ENCODE measurements around the gene ZNHIT2. TPM values are rescaled to one million over a fixed set of nuclear protein-coding genes. Genes with fewer than 3 reads are reported as not detected.

The ZNHIT2 gene
- total RNA-seq, 6 experiments from 2014 or later: 9.3 to 13.6 (median 11.1) TPM

- DNase-seq: no peak
- Mint-ChIP-seq H3K4me3 (no peak overlapping the region), H3K36me3 (ENCODE audit: low read depth) (no peaks in the 10 kb centered on the region), H3K27ac (no peak overlapping the region), H3K9me3 (no peaks in the 10 kb centered on the region), H3K27me3 (ENCODE audit: insufficient read depth) (no peaks in the 10 kb centered on the region; the same call in 1 of the 2 replicates), H3K4me1 (ENCODE audit: low read depth) (no peaks in the 10 kb centered on the region)
- TF ChIP-seq CTCF (IDR thresholded peaks at IDR 0.05): no peak
Observed at GRCh38 chr11:65067446-65067845, 50.1 kb downstream of the ZNHIT2 start.

- no peaks in the 10 kb centered on the region for H3K36me3 Mint-ChIP-seq (ENCODE audit: low read depth)
- no peaks in the 10 kb centered on the region for H3K9me3 Mint-ChIP-seq
- no peak for TF ChIP-seq CTCF (IDR thresholded peaks at IDR 0.05)
- H3K4me3 Mint-ChIP-seq: no peak overlapping the region
- H3K4me1 Mint-ChIP-seq (ENCODE audit: low read depth): no peaks in the 10 kb centered on the region
- no peak overlapping the region for H3K27ac Mint-ChIP-seq
- H3K27me3 Mint-ChIP-seq (ENCODE audit: insufficient read depth): no peaks in the 10 kb centered on the region; the same call in 1 of the 2 replicates
- no peak for DNase-seq
Observed at GRCh38 chr11:65066805-65067291, 50.7 kb downstream of the ZNHIT2 start.

Small RNA genes lying within 50 kb of the gene (microRNA-seq; reads per million reads assigned to microRNA genes)
- gene MIR6751: not detected

Other genes with a start within 250 kb of the ZNHIT2 start
- 100 to 1,000 TPM; 189 to 227 (median 197) TPM for gene EHD1, start 239.1 kb downstream of the ZNHIT2 start, total RNA-seq (2021; fragmentation: NEBNext Ultra II Directional; extraction: Animal tissue kit (Norgen Biotek cat#: 25700))
- 10 to 100 TPM; 19.0 to 21.7 (median 20.0) TPM for gene ATG2A, start 200.5 kb downstream of the ZNHIT2 start, total RNA-seq (2021; fragmentation: NEBNext Ultra II Directional; extraction: Animal tissue kit (Norgen Biotek cat#: 25700))
- gene PPP2R5B, start 193.0 kb downstream of the ZNHIT2 start, total RNA-seq (2021; fragmentation: NEBNext Ultra II Directional; extraction: Animal tissue kit (Norgen Biotek cat#: 25700)): 10 to 100 TPM; 16.2 to 28.1 (median 19.6) TPM
- not detected for gene GPHA2, start 181.8 kb downstream of the ZNHIT2 start, total RNA-seq (2021; fragmentation: NEBNext Ultra II Directional; extraction: Animal tissue kit (Norgen Biotek cat#: 25700))
- gene MAJIN, start 145.6 kb downstream of the ZNHIT2 start, total RNA-seq (2021; fragmentation: NEBNext Ultra II Directional; extraction: Animal tissue kit (Norgen Biotek cat#: 25700)): not detected
- under 1 TPM; 0.22 to 0.45 (median 0.36) TPM for gene BATF2, start 120.7 kb downstream of the ZNHIT2 start, total RNA-seq (2021; fragmentation: NEBNext Ultra II Directional; extraction: Animal tissue kit (Norgen Biotek cat#: 25700))
- 10 to 100 TPM; 76.9 to 92.1 (median 87.2) TPM for gene ARL2, start 103.5 kb downstream of the ZNHIT2 start, total RNA-seq (2021; fragmentation: NEBNext Ultra II Directional; extraction: Animal tissue kit (Norgen Biotek cat#: 25700))
- gene SNX15, start 90.3 kb downstream of the ZNHIT2 start, total RNA-seq (2021; fragmentation: NEBNext Ultra II Directional; extraction: Animal tissue kit (Norgen Biotek cat#: 25700)): 10 to 100 TPM; 18.7 to 26.6 (median 25.0) TPM
- 10 to 100 TPM; 15.3 to 21.5 (median 18.0) TPM for gene SAC3D1, start 76.5 kb downstream of the ZNHIT2 start, total RNA-seq (2021; fragmentation: NEBNext Ultra II Directional; extraction: Animal tissue kit (Norgen Biotek cat#: 25700))
- not detected for gene NAALADL1, start 59.1 kb downstream of the ZNHIT2 start, total RNA-seq (2021; fragmentation: NEBNext Ultra II Directional; extraction: Animal tissue kit (Norgen Biotek cat#: 25700))
- 10 to 100 TPM; 14.3 to 28.3 (median 26.6) TPM for gene CDCA5, start 33.7 kb downstream of the ZNHIT2 start, total RNA-seq (2021; fragmentation: NEBNext Ultra II Directional; extraction: Animal tissue kit (Norgen Biotek cat#: 25700))
- 10 to 100 TPM; 41.0 to 56.6 (median 53.6) TPM for gene ZFPL1, start 33.5 kb downstream of the ZNHIT2 start, total RNA-seq (2021; fragmentation: NEBNext Ultra II Directional; extraction: Animal tissue kit (Norgen Biotek cat#: 25700))
- 10 to 100 TPM; 61.2 to 90.1 (median 79.4) TPM for gene VPS51, start 21.5 kb downstream of the ZNHIT2 start, total RNA-seq (2021; fragmentation: NEBNext Ultra II Directional; extraction: Animal tissue kit (Norgen Biotek cat#: 25700))
- gene TM7SF2, start 5.8 kb downstream of the ZNHIT2 start, total RNA-seq (2021; fragmentation: NEBNext Ultra II Directional; extraction: Animal tissue kit (Norgen Biotek cat#: 25700)): 1 to 10 TPM; 3.8 to 6.4 (median 4.9) TPM
- 100 to 1,000 TPM; 631 to 750 (median 715) TPM for gene FAU, start 4.4 kb upstream of the ZNHIT2 start, total RNA-seq (2021; fragmentation: NEBNext Ultra II Directional; extraction: Animal tissue kit (Norgen Biotek cat#: 25700))
- 10 to 100 TPM; 53.2 to 59.7 (median 56.9) TPM for gene MRPL49, start 4.6 kb upstream of the ZNHIT2 start, total RNA-seq (2021; fragmentation: NEBNext Ultra II Directional; extraction: Animal tissue kit (Norgen Biotek cat#: 25700))
- gene SYVN1, start 16.8 kb upstream of the ZNHIT2 start, total RNA-seq (2021; fragmentation: NEBNext Ultra II Directional; extraction: Animal tissue kit (Norgen Biotek cat#: 25700)): 10 to 100 TPM; 39.9 to 46.9 (median 42.9) TPM
- not detected for gene SPDYC, start 52.5 kb upstream of the ZNHIT2 start, total RNA-seq (2021; fragmentation: NEBNext Ultra II Directional; extraction: Animal tissue kit (Norgen Biotek cat#: 25700))
- 100 to 1,000 TPM; 203 to 271 (median 231) TPM for gene CAPN1, start 64.2 kb upstream of the ZNHIT2 start, total RNA-seq (2021; fragmentation: NEBNext Ultra II Directional; extraction: Animal tissue kit (Norgen Biotek cat#: 25700))
- gene POLA2, start 144.3 kb upstream of the ZNHIT2 start, total RNA-seq (2021; fragmentation: NEBNext Ultra II Directional; extraction: Animal tissue kit (Norgen Biotek cat#: 25700)): 10 to 100 TPM in 5 of 6 experiments, 1 to 10 TPM in 1; 8.6 to 18.3 (median 15.3) TPM
- gene CDC42EP2, start 197.2 kb upstream of the ZNHIT2 start, total RNA-seq (2021; fragmentation: NEBNext Ultra II Directional; extraction: Animal tissue kit (Norgen Biotek cat#: 25700)): 10 to 100 TPM; 19.0 to 35.3 (median 22.6) TPM
- gene DPF2, start 216.2 kb upstream of the ZNHIT2 start, total RNA-seq (2021; fragmentation: NEBNext Ultra II Directional; extraction: Animal tissue kit (Norgen Biotek cat#: 25700)): 10 to 100 TPM; 55.4 to 64.3 (median 61.7) TPM
- under 1 TPM in 2 of 6 experiments, not detected in 4; 0.12 to 0.13 TPM for gene TIGD3, start 237.1 kb upstream of the ZNHIT2 start, total RNA-seq (2021; fragmentation: NEBNext Ultra II Directional; extraction: Animal tissue kit (Norgen Biotek cat#: 25700))